Posterior cingulate gyrus (tissue), 11 donors: Measurements from ENCODE around the gene LMAN2.

Experiments
- DNase-seq, 10 donors: peaks; one replicate each; pipeline versions ENCODE4 v3.0.0 to v3.0.0-alpha.2; 2020 to 2021; ENCODE audit warnings: mixed read lengths in 3 of 10
- intact Hi-C: fragments of 100-400 bp; cut with DNase I; formaldehyde crosslinking; loops from one replicate; pipeline ENCODE4 v1.15.1; 2023

Gene LMAN2

GRCh38 chr5:177351392-177352329, at the start of gene LMAN2:
TSS of gene LMAN2 (minus strand) at chr5:177351668. CDS start at chr5:177351647, 21 bp downstream.
- DNase-seq, result peak; percentile 91 to 99 (median 95)
- intact Hi-C loops, result loop anchor here (5.0 kb wide), 1 partner anchor 49 kb away; the partner anchor contains the start of genes PRELID1 and RAB24

- intact Hi-C loops, result loop anchor here (5.0 kb wide), 1 partner anchor 97 kb away; the partner anchor contains the start of gene PDLIM7
- peak in 2 of 10 donors; percentile 76 to 79 for DNase-seq
These were observed 48.8 kb upstream of the LMAN2 start, which contains the start of gene PFN3 for GRCh38 chr5:177399997-177400868. TSS of gene PFN3 (minus strand) at chr5:177400661. CDS start at chr5:177400576, 85 bp downstream.

GRCh38 chr5:177397875-177398390, 46.5 kb upstream of the LMAN2 start:
- DNase-seq, result no peak
- intact Hi-C loops, result no loop called here

GRCh38 chr5:177396807-177397206, 45.3 kb upstream of the LMAN2 start:
- DNase-seq, result no peak
- intact Hi-C loops, result no loop called here

GRCh38 chr5:177396078-177396477, 44.6 kb upstream of the LMAN2 start:
- intact Hi-C loops, result no loop called here
- DNase-seq, result no peak

GRCh38 chr5:177393990-177394389, 42.5 kb upstream of the LMAN2 start:
- intact Hi-C loops, result no loop called here
- no peak for DNase-seq

GRCh38 chr5:177393206-177393765, 41.8 kb upstream of the LMAN2 start:
- intact Hi-C loops, result no loop called here
- no peak for DNase-seq

- DNase-seq, result no peak
- intact Hi-C loops, result no loop called here
These were observed 41.3 kb upstream of the LMAN2 start for GRCh38 chr5:177392765-177393164.

GRCh38 chr5:177390363-177391300, 39.2 kb upstream of the LMAN2 start:
- DNase-seq, result peak; percentile 49 to 97 (median 83)
- intact Hi-C loops, result loop anchor here (1.0 kb wide), 1 partner anchor 111 kb away; no protein-coding TSS in a partner anchor

- intact Hi-C loops, result loop anchor here (1.0 kb wide), 1 partner anchor 112 kb away; no protein-coding TSS in a partner anchor
- DNase-seq, result no peak
These were observed 38.0 kb upstream of the LMAN2 start for GRCh38 chr5:177389241-177390169.

- no peak for DNase-seq
- intact Hi-C loops, result no loop called here
These were observed 37.1 kb upstream of the LMAN2 start for GRCh38 chr5:177388521-177389052.

- DNase-seq, result no peak
- intact Hi-C loops, result no loop called here
These were observed 35.9 kb upstream of the LMAN2 start for GRCh38 chr5:177387405-177387804.

- intact Hi-C loops, result no loop called here
- DNase-seq, result no peak
These were observed 35.1 kb upstream of the LMAN2 start for GRCh38 chr5:177386542-177386941.

- intact Hi-C loops, result no loop called here
- DNase-seq, result no peak
These were observed 34.3 kb upstream of the LMAN2 start for GRCh38 chr5:177385720-177386119.

GRCh38 chr5:177384134-177384533, 32.7 kb upstream of the LMAN2 start, which contains the start of gene SLC34A1:
TSS of gene SLC34A1 (plus strand) at chr5:177384434. CDS start at chr5:177385742, 1,308 bp downstream.
- DNase-seq, result no peak
- intact Hi-C loops, result no loop called here

GRCh38 chr5:177383181-177383580, 31.7 kb upstream of the LMAN2 start:
- no peak for DNase-seq
- intact Hi-C loops, result no loop called here

GRCh38 chr5:177382423-177383029, 31.1 kb upstream of the LMAN2 start:
- intact Hi-C loops, result no loop called here
- peak in 6 of 10 donors; percentile 18 to 90 (median 51) for DNase-seq
